NCI-H82 treated with DMSO at 0.1 percent for 48 hours (cell line): ENCODE data around the gene BANK1.

Experiments
- DNase-seq: peaks from one replicate; lab custom pipeline; 2025; ENCODE audit not compliant: unreplicated experiment; lab: John Stamatoyannopoulos, UW

Gene BANK1

DNA sequence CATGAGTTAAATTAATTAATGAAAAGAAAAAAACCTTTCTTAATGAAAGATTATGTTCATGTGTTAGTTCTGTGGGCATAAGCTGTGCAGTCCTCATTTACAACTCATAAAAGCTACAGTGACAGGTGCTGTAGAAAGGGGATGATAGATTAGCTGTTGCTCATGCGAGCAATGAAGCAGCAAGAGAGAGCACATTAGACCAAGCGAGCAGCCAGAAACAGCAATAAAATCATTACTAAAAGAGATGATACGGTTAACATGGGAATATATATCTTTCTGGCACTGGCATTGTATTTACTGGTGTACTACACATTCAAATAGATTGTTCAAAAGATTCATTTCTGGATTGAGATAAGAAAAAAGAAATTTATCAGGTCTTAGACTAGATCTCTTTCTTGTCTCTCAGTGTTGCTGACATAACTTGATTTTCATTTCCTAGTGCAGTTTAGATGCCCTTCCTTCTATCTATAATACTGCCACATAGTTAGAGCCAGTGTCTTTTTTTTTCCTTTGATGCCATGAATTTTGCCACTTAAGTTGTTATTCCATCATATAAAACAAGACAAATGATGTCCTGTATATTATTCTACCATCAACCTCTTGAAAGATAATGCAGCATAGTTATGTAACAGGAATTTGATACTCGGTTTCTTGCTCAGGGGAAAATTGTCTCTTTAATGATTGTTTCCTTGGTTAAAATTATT is 164.6 kb downstream of the BANK1 start:
- no peak for DNase-seq

DNA sequence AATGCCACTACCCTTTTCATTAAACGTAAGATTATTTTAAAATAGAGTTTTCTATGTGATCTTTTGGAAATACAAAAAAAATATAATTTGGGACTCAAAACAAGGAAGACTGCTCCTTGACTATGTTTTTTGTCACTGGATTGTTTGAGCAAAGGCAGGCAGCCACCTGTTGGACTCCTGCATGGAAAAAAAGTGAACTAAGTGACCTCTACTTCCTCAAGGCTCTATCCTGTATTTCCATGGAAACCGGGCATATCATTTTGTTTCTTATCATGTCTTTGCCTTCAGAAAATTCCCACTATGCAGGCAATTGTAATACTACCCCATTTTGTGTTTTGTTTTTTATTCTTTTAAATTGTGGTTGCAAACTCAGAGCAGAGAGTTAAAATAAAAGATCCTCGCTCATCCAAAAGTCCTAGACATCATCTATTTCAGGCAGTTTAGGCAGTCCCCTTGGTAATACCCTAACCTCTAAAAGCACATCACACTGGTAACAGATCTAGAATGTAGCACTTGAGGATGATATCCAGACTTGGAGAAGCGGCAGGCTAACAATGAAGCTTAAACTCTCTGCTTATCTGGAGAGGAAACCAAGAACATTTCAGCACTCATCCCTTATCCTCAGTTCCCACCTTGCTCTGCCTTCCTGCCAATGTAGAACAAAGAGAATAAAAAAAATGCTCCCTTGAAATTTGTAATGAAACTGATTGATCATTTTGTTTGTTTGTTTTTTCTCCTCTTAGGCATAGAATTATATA is 165.7 kb downstream of the BANK1 start:
- DNase-seq = no peak

DNA sequence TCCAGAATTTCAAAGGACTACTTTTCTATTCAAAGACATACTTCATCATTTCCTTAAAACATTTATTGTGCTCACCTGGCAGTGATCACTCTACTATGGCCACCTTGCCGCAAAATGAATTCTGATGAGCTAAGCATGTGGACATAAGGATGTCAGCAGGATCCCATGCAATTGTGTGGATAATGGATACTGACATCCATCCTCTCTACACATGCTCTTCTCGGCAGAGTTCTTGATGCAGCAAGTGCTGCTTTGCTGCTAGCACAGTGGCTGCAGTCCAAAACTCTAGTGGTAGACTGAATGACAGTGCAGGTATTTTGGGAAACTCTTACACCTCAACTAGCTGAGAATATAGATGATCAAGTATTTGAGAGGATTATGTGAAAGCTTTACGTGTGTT is 168.0 kb downstream of the BANK1 start:
- DNase-seq = no peak

DNA sequence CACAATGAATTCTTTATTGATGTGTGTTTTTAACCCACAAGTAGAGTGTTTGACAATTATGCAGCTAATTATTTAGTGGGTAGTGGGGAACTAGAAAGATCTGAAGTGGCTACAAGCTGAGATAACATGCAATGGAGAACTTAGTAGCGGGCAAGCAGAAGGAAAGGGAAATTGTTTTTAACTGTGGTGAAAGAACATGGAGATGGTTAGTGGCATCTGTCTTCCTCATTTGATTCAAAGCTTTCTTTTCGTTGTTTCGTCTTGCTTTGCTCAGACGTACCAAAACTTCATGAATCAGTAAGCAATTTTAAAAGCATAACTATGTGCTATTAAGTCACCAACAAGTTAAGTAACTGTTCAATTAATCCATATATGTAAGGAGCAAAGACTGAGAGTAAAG is 169.9 kb downstream of the BANK1 start:
- DNase-seq = no peak

DNA sequence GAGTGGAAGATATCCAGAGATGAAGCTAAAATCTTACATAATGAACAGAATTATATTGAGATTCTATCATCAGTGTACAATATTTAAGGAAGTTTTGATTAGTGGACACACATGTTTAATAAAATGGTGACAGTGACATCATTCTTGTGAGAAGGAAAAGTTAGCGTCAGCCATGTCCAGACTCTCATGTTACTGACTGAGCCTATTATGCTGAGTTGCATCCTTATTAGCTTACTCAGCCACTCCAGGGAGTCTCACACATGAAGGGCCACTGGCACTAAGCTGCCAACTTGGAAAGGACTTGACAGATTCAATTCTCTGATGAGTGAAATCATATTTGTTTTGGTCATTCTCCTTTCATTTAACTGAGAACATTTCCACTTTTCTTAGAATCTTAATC is 170.6 kb downstream of the BANK1 start:
- no peak for DNase-seq

DNA sequence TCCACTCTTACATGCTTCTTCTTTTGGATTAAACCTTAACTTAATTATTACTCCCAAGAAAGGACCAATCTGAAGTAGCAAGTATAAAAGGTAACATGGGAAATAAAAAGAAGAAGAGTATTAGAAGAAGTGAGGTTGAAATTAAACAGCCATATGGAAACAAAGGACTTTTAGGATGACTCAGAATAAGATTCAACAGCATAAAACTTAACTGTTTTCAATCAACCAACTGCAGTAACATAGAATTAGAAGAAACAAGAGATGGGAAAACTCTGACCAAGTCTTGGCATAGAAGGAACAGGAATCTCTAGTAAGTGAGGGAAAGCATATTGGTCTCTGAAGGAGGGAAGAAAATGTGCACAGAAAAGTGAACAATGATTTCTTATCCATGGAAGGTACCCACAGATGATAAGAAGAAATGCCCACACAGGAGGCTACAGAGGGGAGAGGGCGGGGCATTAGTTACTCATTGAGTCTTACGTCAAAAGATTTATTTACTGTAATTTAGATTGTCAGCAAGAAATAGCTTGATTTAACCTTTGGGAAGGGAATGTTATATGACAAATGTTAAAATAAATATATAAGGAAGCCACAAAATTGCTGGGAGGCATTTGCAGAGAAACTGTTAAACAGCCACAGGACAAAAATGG is 177.3 kb downstream of the BANK1 start:
- DNase-seq = no peak

DNA sequence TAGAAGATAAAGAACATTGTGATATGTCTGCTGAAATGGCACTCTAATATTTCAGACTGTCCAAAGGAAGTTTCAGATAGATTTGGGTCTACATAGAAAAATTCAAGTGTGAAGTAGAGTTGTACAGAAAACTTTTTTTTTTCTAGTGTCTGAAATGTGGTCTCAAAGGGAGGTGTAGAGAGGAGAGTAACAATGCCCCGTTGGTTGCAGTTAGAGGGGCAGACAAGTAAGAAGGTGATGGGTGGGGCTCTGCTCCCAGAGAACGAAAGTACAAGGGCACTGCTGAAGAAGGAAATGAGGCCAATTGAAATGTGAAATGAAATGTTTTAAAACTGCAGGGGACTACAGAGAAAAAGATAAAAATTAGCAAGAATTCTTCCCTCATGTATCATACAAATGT is 177.8 kb downstream of the BANK1 start:
- no peak for DNase-seq

DNA sequence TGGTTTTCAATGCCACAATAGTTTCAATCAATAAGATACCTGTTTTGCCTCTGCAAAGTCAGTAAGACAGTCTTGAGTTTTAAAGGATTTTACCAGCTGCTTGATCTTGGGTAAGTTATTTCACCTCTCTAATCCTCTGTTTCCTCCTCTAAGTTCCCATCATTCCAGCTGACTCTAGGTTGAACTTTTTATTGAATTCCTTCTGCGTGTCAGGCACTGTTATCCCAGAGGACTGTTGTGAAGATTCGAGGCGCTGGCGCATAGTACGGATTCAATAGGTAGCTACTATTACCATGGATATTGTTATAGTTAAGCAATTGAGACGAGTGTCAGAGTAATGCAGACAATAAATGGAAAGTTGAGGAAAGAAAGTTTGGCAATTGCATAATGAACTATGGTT is 179.4 kb downstream of the BANK1 start:
- no peak for DNase-seq

DNA sequence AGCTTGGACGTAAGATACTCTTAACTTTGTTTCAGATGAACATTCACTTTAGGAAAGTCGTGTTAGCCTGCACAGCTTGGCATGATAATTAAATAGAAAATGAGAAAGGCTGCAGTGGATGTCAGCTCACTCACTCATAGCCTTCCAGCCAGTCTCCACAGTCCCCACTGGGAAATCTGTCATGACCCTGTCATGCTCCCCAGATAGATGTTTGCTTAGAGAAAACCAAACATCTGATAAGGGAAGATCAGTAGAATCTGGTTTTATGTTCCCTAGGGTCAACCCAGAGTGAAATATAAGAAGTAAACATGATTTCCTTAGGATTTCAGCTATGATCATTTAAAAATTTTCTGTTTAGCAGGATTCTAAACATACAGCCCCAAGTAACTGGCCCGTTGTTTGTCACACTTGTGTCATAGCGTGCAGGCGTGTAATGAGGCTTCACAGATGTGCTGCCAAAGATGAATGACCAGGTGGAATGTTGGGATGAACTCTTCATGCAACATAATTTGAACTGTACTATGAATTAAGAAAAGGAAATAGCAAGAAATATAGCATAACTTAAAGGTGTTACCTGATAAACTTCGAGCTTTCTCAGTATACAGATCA is 180.1 kb downstream of the BANK1 start:
- DNase-seq = no peak

DNA sequence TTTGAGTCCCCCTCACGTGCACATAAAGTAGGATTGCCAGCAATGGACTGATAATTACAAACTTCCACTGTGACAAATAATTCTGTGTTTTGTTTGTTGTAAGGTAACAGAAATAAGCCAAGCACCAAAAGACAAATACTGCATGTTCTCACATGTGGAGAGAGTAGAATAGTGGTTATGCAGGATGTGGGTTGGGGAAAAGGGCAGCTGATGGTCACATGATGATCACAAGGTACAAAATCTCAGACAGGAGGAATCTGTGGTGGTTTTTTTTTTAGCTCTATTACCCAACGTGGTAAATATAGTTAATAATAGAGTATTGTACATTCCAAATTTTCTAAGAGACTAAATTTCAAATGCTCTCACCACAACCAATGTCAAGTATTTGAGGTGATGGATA is 182.3 kb downstream of the BANK1 start:
- no peak for DNase-seq

DNA sequence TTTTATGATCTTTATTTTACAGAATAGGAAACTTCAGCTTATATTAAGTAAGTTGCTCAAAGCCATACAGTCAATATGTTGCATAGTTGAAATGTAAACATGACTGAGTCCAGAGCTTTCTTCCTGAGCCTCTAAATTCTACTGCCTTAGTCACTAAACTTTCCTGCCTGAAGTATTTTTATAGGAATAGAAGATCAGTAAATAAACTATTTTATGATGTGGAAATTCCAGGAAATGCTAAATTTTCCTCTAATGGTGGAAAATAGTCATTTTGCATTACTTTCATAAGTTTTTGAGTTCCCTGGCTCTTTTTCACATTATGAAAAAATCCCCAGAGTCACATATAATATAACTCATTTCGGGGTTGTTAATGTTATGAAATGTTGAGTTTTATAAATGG is 182.8 kb downstream of the BANK1 start:
- DNase-seq = no peak

DNA sequence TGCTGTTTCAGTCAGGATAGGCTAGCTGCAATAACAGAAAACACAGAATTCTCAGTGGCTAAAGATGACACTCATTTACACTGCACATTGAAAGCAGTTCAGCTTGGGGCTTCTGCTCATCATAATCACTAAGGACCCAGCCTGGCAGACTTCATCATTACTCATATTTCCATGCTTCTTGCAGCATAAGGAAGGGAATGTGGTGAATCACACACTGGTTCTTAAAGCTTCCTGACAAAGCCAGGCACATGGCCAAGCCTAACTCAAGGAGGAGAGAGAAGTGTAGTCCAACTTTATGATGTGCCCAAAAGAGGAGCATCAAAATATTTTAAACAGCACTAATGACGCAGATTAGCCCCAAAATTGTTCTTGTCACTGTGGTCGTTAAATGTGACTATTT is 186.5 kb downstream of the BANK1 start:
- DNase-seq = no peak

DNA sequence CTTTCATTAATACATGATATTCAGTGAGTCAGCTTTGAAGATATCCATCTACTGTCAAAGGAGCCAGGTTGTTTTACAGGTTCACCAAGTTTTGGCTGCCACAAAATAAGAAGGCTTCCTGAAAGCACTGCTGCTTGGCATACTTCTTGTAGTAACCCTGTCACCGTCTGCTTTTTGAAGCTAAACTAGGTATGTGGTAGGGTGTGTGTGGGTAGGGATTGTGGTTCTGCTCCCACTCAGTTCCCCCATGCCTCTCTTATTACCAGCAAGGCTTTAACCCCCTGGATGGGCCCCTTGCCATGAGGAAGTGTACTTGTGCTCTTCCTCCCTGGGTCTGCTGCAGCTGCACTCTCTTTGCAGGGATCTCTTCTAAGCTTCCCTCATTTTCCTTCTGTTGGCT is 191.2 kb downstream of the BANK1 start:
- no peak for DNase-seq

DNA sequence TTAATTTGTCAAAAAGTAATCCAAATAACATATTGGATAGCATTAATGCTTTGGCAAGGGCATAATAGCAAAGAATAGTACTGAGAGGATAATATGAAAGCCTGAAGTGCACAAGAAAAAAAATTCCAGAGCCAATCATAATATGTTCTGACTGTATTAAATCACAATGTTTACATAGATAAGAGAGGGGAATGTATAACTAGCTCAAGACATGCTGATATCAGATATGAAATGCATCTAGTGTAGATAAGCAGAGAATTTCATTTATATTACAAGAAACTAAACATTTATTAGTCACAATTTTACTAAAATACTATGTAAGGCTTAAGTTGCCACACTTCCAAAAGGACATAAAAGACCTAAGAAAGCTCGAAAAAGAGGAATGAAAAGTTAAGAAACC is 193.3 kb downstream of the BANK1 start:
- no peak for DNase-seq

DNA sequence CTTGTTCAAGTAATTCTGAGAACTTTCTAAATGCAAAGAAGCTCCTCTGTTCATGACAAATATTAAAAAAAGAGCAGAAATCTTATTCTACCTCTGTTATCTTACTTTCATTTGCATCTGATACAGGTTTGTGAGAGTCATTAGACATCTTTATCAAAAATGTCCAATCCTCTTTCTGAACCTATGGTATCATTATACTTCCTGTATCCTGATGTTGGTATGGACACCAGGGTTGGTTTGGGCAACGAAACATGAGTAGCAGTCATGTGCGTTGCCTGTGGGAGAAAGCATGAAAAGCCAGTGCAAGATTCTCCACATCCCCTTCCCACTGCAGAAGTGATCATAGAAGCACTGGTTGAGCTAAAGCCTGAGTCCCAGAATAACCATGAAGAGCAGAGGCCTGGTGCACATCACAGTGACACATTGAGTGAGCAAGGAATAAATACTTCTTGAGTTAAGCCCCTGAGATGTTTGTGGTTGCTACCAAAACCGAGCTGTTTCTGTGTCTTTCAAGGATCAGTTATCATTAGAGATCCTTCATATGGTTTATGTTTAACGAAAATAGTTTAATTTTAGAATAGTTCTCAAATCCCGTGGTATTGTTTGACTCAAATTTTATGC is 197.2 kb downstream of the BANK1 start:
- no peak for DNase-seq

DNA sequence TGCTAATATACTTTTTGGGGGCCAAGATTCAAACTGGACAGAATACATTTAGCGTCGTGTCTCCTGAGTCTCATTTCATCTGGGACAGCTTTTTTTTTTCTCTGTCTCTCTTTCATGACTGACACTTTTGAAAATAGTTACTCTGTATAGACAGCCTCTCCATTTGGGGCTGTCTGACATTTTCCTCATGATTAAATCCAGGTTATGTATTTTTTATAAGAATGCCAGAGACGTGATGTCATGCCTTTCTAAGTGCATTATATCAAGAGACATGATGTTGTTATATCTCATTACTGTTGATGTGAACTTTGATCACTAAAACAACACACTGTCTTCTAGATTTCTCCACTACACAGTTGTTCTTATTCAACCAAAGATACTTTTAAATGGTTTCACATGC is 199.0 kb downstream of the BANK1 start:
- no peak for DNase-seq

DNA sequence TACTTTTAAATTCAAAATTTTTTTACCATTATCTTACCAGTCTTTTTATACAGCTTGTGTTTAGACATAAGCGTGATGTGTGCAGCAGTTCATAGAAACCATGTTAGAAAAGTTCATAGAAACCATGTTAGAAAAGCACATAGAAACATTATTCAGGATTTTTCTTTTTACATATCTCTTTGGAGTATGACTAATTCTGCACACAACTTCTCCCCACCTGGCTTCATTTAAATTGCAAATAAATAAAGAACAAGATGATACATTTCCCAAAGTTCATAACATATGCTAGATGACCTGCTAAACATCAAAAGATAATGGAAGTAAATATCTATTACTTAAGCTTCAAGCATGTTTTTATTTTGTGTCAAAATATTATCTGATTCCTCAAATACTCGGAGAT is 201.9 kb downstream of the BANK1 start:
- no peak for DNase-seq

DNA sequence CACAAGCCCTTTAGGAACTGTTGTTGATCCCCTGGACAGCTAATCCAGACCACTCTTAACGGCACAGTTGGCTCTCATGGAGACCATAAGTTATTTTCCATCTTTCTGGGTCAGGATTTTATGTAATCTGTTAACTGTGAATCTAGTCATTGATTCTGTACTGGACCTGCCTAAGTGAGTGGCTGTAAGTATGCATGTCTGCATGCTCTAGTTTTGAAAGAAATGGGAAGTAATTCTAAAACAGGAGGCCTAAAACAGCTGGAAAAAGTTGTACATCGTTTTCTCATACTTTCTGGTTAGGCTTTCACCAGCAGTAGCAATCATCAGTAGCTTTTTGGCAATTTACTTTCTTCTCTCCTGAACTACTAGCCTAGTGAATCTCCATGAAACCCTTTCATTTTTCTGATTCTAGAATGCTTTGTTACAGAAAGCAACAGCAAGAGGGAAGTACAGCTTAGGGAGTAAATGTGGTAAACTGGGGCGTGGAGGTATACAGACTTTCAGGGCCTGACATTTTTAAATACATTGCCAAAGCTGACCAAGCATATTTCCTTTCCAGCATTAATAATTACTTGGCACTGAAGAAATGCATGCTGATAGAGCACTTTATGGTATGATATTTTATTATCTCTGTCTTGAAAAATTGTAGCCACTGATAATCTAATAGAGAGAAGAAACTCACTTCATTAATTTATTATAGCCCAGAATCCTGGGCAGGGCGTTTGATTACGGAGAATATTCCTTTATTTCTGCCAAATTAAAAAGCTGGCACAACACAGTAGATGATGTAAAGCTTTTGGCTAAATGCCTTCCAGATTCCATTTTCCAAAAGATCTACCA is 202.7 kb downstream of the BANK1 start:
- no peak for DNase-seq

DNA sequence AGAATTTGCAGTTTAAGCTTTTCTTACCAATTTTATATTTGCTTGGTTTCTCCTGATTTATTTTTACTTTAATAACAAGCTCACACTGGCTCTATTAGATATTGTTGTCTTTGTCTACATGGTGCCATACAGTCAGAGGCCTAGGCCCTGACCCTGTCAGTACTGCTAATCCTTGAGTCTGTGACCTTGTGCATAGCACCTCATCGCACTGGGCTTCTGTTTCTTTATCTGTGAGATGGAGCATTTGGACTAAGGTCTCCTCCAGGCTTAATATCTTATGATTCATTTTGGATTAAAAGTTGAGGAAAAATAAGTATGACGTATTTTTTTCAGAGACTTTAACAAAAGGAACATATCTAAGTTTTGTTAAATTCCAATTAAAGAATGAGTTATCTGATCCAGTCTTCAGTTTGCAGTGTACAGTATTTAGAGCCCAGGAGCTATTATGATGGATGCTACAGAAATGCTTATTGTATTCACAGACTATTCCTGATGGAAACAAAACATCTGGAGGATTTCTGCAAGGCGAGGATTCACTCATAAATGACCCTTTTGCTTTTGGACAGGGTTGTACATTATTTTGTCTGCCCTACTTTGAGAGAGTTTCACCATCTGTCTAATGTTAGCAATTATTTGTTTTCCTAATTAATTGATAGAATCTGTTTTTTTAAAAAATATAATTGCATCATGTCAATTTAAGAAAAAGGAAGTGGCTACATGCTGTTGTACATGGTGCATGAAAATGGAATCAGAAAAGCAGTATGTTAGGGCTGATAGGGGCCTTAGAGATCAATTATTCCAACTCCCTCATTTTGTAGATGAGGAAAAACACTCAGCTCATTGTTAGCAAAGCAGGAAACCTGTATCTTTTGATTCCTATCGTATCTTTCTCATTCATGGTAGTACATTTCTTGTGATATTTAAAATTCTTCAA is 203.6 kb downstream of the BANK1 start:
- no peak for DNase-seq
